ENCODE data around the gene GNPTAB. TPM values are rescaled to one million over a fixed set of nuclear protein-coding genes. Genes with fewer than 3 reads are reported as not detected.
"Not testable (repeated sequence)": the region's sequence is repeated elsewhere in the genome, so short reads cannot be mapped to it uniquely, and the experiment has no call there.

GNPTAB gene
- total RNA-seq, 1 donor: 86.8 TPM

- H3K4me3 ChIP-seq (ENCODE audit: low read depth, low read length): no peak overlapping the region
- no peak for TF ChIP-seq CTCF (IDR thresholded peaks at IDR 0.05; ENCODE audit: insufficient read depth, low read depth, low read length)
- DNase-seq (ENCODE audit: low read depth): no peak
Measured at GRCh38 chr12:101823039-101823438, 7.7 kb downstream of the GNPTAB start.

GRCh38 chr12:101819467-101819866 lies 11.3 kb downstream of the GNPTAB start:
- no peak overlapping the region for H3K4me3 ChIP-seq (ENCODE audit: low read depth, low read length)
- no peak for DNase-seq (ENCODE audit: low read depth)
- no peak for TF ChIP-seq CTCF (IDR thresholded peaks at IDR 0.05; ENCODE audit: insufficient read depth, low read depth, low read length)

GRCh38 chr12:101818689-101819088 lies 12.1 kb downstream of the GNPTAB start:
- not testable (repeated sequence) for H3K4me3 ChIP-seq (ENCODE audit: low read depth, low read length); DNase-seq (ENCODE audit: low read depth)

- DNase-seq (ENCODE audit: low read depth): no peak
- no peak overlapping the region for H3K4me3 ChIP-seq (ENCODE audit: low read depth, low read length)
- TF ChIP-seq CTCF (IDR thresholded peaks at IDR 0.05; ENCODE audit: insufficient read depth, low read depth, low read length): no peak
Measured at GRCh38 chr12:101813117-101813516, 17.6 kb downstream of the GNPTAB start.

GRCh38 chr12:101812716-101813115 lies 18.0 kb downstream of the GNPTAB start:
- DNase-seq (ENCODE audit: low read depth); H3K4me3 ChIP-seq (ENCODE audit: low read depth, low read length): not testable (repeated sequence)

- DNase-seq (ENCODE audit: low read depth): not testable (repeated sequence)
Measured at GRCh38 chr12:101811342-101811741, 19.4 kb downstream of the GNPTAB start.

GRCh38 chr12:101809208-101809607 lies 21.6 kb downstream of the GNPTAB start:
- no peak overlapping the region for H3K4me3 ChIP-seq (ENCODE audit: low read depth, low read length)
- no peak for DNase-seq (ENCODE audit: low read depth)
- no peak for TF ChIP-seq CTCF (IDR thresholded peaks at IDR 0.05; ENCODE audit: insufficient read depth, low read depth, low read length)

More at GRCh38 chr12:101811342-101811741, 19.4 kb downstream of the GNPTAB start:
- not testable (repeated sequence) for H3K4me3 ChIP-seq (ENCODE audit: low read depth, low read length)

- H3K4me3 ChIP-seq (ENCODE audit: low read depth, low read length): no peak overlapping the region
- TF ChIP-seq CTCF (IDR thresholded peaks at IDR 0.05; ENCODE audit: insufficient read depth, low read depth, low read length): no peak
- peak; percentile 28 for DNase-seq (ENCODE audit: low read depth)
Measured at GRCh38 chr12:101806265-101806664, 24.5 kb downstream of the GNPTAB start.

- TF ChIP-seq CTCF (IDR thresholded peaks at IDR 0.05; ENCODE audit: insufficient read depth, low read depth, low read length): no peak
- DNase-seq (ENCODE audit: low read depth): no peak
- no peak overlapping the region for H3K4me3 ChIP-seq (ENCODE audit: low read depth, low read length)
Measured at GRCh38 chr12:101804409-101804808, 26.4 kb downstream of the GNPTAB start.
